ENCODE results near the gene ZSCAN9. TPM values are rescaled to one million over a fixed set of nuclear protein-coding genes. Genes with fewer than 3 reads are reported as not detected.
A peak's percentile ranks its signal among the peaks of the same experiment; 100 is the strongest.

Gene ZSCAN9
- total and polyA plus RNA-seq, 9 of the 15 experiments (the other 6 are each of a cell fraction or from before 2014, with no cell fraction given): 18.8 to 48.9 (median 28.7) TPM

GRCh38 chr6:28220257-28221133, 4.6 kb upstream of the ZSCAN9 start (continued):
- no peak for TF ChIP-seq MYC (IDR thresholded peaks at IDR 0.05; ENCODE audit: low read depth, low read length)
- TF ChIP-seq MYC (CRISPR knock-in tag; IDR thresholded peaks at IDR 0.05; ENCODE audit: borderline replicate concordance, low read depth): no peak
- no peak for TF ChIP-seq ETV1 (tag; conservative IDR thresholded peaks at IDR 0.05; ENCODE audit: low read depth)
- no peak for TF ChIP-seq AFF1 (IDR thresholded peaks at IDR 0.05; ENCODE audit: low read depth in 1 of 2, partially characterized antibody in 2 of 2)
- no peak for TF ChIP-seq BDP1 (IDR thresholded peaks at IDR 0.05; ENCODE audit: insufficient read depth, insufficient read length)
- no peak for TF ChIP-seq ETS2 (tag; IDR thresholded peaks at IDR 0.05; ENCODE audit: borderline replicate concordance, poor library complexity, severe bottlenecking)
- TF ChIP-seq HDAC6 (IDR thresholded peaks at IDR 0.05; ENCODE audit: low read depth, low read length): no peak
- no peak for TF ChIP-seq ZNF174 (CRISPR knock-in tag; IDR thresholded peaks at IDR 0.05)
- TF ChIP-seq TAF9B (IDR thresholded peaks at IDR 0.05; ENCODE audit: partially characterized antibody): peak; percentile 60
- TF ChIP-seq ARNT (IDR thresholded peaks at IDR 0.05): 0 out of 4 replicates have a peak, but pooled peaks of 1 of the 2 experiments have one; percentile 8
- peak; percentile 84 for TF ChIP-seq POLR2H (tag; IDR thresholded peaks at IDR 0.05; ENCODE audit: low read depth)
- no peak for TF ChIP-seq MTF1 (CRISPR knock-in tag; IDR thresholded peaks at IDR 0.05; ENCODE audit: borderline replicate concordance)
- TF ChIP-seq RUNX1 (IDR thresholded peaks at IDR 0.05; ENCODE audit: low read depth): no peak
- no peak for TF ChIP-seq ZFPM2 (CRISPR knock-in tag; IDR thresholded peaks at IDR 0.05)
- TF ChIP-seq CCNT2 (IDR thresholded peaks at IDR 0.05; ENCODE audit: borderline replicate concordance, extremely low read depth, insufficient read length, low read depth, low read length): no peak
- no peak for TF ChIP-seq SAFB2 (IDR thresholded peaks at IDR 0.05; ENCODE audit: borderline replicate concordance, low read depth, low read length, severe bottlenecking)
- TF ChIP-seq CBX1 (IDR thresholded peaks at IDR 0.05; ENCODE audit: low read depth): peak; percentile 77
- no peak for TF ChIP-seq FOXP1 (CRISPR knock-in tag; IDR thresholded peaks at IDR 0.05)
- no peak for TF ChIP-seq NUFIP1 (IDR thresholded peaks at IDR 0.05; ENCODE audit: partially characterized antibody)
- TF ChIP-seq PREB (CRISPR knock-in tag; IDR thresholded peaks at IDR 0.05): no peak
- TF ChIP-seq RFX1 (IDR thresholded peaks at IDR 0.05): no peak
- peak; percentile 39; the same call in 1 of the 2 replicates for TF ChIP-seq MYBL2 (IDR thresholded peaks at IDR 0.05; ENCODE audit: low read depth)
- no peak for TF ChIP-seq MYBL2 (CRISPR knock-in tag; IDR thresholded peaks at IDR 0.05; ENCODE audit: borderline replicate concordance)
- peak; percentile 15; the same call in 1 of the 2 replicates for TF ChIP-seq ATF7 (IDR thresholded peaks at IDR 0.05)

Data from K562 (cell line).